ENCODE results near the gene PHF12.

- TF ChIP-seq SMC3 (IDR thresholded peaks at IDR 0.05; ENCODE audit: low read depth, low read length) (no peak), POLR2A (IDR thresholded peaks at IDR 0.05; ENCODE audit: low read depth, low read length) (no peak), RFX5 (IDR thresholded peaks at IDR 0.05; ENCODE audit: low read depth, low read length) (no peak), BHLHE40 (IDR thresholded peaks at IDR 0.05; ENCODE audit: low read depth, low read length) (no peak), CTCF (conservative IDR thresholded peaks at IDR 0.05; ENCODE audit: low read depth, low read length) (no peak)
Measured at GRCh38 chr17:28950017-28950751, 1.1 kb downstream of the PHF12 start.
